ENCODE measurements around the gene APBA2. TPM values are rescaled to one million over a fixed set of nuclear protein-coding genes. Genes with fewer than 3 reads are reported as not detected.

Gene APBA2
- total RNA-seq, 1 donor from 2014 or later = 11.7 TPM

GRCh38 chr15:28983432-28984311 lies 97.9 kb downstream of the APBA2 start:
- DNase-seq (ENCODE audit: low read depth) = no peak

- DNase-seq (ENCODE audit: low read depth) = peak; percentile 59
Observed at GRCh38 chr15:28984421-28985315, 98.9 kb downstream of the APBA2 start.

- no peak for DNase-seq (ENCODE audit: low read depth)
Observed at GRCh38 chr15:28985316-28985645, 99.5 kb downstream of the APBA2 start.

GRCh38 chr15:28985691-28986090 lies 99.9 kb downstream of the APBA2 start:
- no peak for DNase-seq (ENCODE audit: low read depth)

DNA sequence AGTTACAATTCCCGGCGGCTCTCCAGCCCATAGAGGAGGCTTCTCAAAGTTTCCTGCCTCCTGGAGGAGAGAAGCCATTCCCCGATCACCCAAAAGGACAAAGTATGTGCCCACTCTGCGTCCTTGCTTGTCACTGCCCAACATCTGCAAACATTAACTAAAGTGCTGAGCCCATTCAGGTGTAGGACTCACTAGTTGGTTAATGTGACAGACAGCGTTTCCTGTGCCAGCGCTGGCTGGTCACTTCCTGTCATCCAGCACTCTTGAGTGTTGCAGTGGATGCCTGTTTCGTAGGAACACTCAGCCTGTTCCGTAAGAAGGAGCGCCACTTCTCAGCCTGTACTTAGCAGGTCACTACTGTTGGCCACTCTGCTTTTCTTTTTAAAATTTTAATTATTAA lies 100.3 kb downstream of the APBA2 start:
- DNase-seq (ENCODE audit: low read depth) = peak; percentile 10

GRCh38 chr15:28986726-28987125 lies 101.0 kb downstream of the APBA2 start:
- no peak for DNase-seq (ENCODE audit: low read depth)

GRCh38 chr15:28987337-28987736 lies 101.6 kb downstream of the APBA2 start:
- DNase-seq (ENCODE audit: low read depth) = no peak

- no peak for DNase-seq (ENCODE audit: low read depth)
Observed at GRCh38 chr15:28989239-28989830, 103.6 kb downstream of the APBA2 start.

- no peak for DNase-seq (ENCODE audit: low read depth)
Observed at GRCh38 chr15:28989896-28990295, 104.1 kb downstream of the APBA2 start.

- no peak for DNase-seq (ENCODE audit: low read depth)
Observed at GRCh38 chr15:28990390-28990789, 104.6 kb downstream of the APBA2 start.

DNA sequence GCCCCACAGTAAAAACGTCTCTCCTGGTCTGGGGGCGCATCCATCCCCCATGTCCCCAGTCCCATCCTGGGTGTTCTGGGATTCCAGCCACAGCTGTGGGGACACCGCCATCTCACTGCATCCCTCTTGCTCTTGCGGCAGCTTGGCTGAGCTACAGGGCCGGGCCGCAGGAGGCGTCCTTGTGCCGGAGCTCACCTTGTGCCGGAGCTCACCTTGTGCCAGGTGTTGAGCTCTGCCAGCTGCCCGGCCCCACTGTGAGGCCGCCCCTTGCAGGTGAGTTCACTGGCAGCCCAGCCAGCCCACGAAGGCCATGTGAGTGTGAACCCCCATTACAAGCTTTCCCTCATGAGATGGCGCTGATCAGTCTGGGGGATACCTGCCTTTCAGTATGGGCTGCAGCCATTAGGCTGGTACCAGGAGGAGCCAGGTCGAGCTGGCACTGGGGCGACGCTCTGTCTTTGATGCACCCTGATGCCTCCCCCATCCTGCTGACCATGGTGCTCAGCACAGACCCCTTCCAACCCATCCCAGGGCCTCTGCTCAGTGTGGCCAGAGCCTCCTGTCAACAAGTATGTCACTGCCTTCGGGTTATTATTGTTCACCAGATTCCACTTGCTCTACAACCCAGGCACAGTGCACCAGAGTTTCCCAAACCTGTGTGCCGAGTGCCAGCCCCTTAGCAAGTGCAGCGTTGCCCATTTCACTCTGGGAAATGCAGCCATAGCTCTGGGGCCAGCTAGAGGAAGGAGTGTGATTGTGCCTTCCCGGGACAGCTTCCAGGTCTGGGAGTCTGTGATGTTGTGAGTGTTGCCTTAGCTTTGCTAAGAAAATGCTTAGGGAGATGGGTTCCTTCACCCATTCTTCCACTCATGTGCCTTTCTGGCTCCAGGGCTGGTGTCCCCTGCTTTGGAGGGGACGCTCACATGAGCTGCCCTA lies 105.7 kb downstream of the APBA2 start:
- no peak for DNase-seq (ENCODE audit: low read depth)

DNA sequence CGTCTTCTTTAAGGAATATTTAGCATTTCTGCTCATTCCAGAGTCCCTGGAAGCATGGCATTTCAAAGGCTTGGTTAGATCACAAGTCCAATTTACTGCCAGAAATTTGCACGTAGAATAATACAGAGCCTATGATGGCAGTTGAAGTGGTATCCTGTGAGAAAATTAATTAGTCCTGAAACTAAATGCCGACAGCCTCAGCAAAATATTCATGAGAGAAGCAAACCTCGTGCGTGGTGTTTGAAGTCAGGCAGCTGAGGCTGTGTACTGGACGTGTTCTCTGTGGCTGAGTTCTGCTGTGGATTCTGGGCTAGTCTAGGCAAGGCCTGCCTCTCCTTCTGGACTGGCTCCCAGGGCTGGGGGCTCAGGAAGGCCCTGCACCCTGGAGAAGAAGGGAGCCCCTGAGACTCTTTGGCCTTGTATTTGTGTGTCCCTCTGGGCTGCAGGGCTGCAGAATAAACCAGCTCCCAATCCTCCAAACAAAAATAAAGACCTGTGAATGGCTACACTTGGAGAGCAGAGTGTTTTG lies 106.6 kb downstream of the APBA2 start:
- no peak for DNase-seq (ENCODE audit: low read depth)

DNA sequence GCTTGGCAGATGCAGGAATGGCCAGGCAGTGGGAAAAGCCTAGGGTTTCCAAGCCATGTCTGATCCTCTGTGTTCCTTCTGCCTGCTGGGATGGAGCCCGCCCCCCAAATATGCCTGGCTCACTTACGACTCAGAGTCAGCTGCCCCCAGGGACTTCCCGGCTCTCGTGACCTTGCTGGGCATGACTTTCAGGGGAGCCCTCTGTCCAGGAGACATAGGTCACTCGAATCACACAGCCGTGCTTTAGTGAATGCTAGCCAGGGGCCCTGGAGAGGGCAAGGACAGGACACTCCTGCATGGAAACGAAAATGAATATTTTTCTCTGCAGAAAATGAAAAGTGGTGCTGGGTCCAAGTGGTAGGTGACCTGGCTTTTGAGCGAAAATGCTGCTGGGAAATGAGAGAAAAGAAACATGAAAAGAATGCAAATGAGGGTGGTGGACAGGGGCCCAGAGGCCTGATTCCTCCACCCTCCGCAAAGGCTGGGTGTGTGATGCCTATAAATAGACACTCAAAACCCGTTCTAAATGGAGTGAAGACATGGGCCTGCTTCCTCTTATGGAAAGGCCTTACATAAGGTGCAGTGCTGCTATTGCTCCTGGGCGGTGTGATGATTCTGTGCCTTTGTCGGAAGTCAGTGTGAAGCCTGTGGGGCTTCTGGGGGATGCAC lies 107.4 kb downstream of the APBA2 start:
- no peak for DNase-seq (ENCODE audit: low read depth)

GRCh38 chr15:28993720-28994053 lies 107.9 kb downstream of the APBA2 start:
- no peak for DNase-seq (ENCODE audit: low read depth)

DNA sequence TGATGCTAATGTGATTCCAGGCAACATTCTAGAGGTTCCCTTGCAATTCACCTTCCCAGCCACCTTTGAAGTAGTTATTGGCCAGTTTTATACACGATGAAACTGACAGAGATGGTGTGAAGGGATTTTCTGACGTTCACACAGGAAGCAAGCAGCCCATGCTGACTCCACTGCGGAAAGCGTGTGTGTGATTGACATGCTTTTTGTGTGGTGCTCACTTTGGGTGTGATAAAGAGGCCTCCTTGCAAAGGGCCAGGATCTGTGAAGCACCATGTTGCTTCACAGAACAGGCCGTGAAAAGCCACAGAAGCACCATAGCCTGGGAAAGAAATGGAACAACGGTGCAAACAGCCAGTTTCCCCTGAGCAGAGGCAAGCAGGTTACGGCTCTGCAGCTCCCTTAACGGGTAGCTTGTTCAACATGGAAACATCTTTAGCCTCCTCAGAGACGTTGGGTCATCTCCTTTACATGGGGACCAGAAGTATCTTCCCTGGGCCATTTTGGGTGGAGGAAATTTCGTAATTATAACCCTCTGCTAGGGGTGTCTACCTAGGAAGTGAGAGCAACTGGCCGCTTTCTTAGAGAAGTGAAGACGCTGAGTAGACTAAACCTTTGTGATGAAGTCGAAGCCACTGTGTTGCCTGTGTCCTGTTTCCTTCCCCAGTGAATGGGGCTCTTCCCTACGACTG lies 108.5 kb downstream of the APBA2 start:
- DNase-seq (ENCODE audit: low read depth) = no peak

DNA sequence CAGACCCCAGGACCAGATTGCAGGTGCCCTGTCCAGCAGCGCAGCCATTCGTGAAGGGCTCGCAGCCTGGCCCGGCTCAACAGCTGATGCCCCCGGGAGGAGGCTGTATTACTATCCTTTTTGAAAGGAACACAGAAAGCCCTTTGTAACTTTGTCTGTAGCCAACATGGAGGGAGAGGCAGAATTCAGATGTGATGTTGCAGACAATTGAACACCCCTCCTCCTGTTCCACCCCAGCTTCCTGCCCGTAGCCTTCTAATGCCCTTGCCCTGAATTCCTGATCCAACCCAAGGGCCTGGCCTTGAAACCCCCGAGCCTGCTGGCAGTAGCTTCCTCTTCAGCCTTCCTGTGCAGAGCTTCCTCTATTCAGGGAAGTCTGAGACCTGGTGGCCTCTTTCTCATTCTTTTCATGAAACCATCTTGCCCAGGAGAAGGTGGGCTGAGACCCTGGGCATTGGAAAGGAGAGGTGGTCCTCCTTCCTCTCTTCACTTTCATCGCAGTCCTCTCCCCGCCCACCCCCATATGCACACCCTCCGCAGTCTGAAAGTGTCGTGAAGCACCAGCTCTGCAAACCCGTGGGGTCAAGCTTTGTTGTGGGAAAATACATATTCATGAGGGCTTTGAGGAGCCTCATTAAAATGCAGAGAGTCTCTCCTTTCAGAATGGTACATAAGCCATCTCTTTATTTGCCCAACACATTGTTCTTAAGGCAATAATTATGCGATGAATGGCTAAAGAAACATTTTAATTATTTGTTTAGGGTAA lies 109.2 kb downstream of the APBA2 start:
- no peak for DNase-seq (ENCODE audit: low read depth)

DNA sequence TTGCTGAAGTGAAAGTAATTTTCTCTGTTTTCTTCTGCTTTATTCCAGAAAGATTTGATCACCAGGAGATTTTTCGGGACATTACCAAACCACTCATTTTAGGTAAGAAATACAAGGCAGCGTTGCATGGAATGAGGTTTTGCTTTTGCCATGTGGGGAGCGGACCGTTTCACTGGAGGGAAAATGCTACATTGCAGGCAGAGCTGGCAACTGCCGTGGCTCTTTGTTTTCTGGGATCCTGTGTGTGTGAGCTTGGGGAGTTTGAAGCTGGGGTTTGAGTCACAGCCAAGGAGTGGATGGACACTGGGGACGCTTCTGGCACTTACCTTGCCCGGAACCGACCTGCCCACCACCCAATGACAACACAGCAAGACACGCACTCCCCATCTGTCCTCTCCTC lies 109.9 kb downstream of the APBA2 start:
- DNase-seq (ENCODE audit: low read depth) = no peak

DNA sequence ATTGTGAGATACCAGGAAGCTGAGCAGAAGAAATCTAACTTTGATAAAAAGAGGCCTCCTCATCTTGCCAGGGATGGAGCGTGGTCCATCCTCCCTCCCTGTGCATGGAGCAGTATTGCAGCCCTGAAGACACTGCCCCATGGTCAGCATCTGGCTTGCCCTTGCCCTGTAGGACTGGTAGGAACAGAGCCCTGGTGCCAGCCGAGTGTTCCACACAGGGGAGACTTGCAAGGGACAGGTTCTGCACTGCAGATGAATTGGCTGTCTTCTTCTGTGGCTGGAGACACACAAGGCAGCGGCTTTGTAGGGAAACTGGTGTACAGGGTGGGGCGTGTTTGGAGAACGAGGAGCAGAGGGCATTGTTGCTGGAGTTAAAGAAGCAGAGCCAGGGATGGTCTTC lies 110.5 kb downstream of the APBA2 start:
- no peak for DNase-seq (ENCODE audit: low read depth)

GRCh38 chr15:28996953-28997352 lies 111.2 kb downstream of the APBA2 start:
- no peak for DNase-seq (ENCODE audit: low read depth)

Data from renal cortical epithelial cell (primary cell).